NB4 (cell line): ENCODE measurements around the gene ALG1L2.
"Not testable (repeated sequence)": the region's sequence is repeated elsewhere in the genome, so short reads cannot be mapped to it uniquely, and the experiment has no call there.

Experiments used
- CTCF ChIP-seq: IDR thresholded peaks from one replicate; pipeline ENCODE4 v1.5.1; 2012; ENCODE audit warnings: low read depth, low read length
- POLR2A ChIP-seq: IDR thresholded peaks from 2 replicates; pipeline ENCODE4 v1.6.1; 2011; ENCODE audit warnings: mild to moderate bottlenecking; ENCODE audit not compliant: insufficient read length; ENCODE audit errors: extremely low read depth

GRCh38 chr3:130119824-130120223 lies 38.2 kb downstream of the ALG1L2 start:
- TF ChIP-seq POLR2A, CTCF: not testable (repeated sequence)
